ENCODE data around the gene VCAN. TPM values are rescaled to one million over a fixed set of nuclear protein-coding genes. Genes with fewer than 3 reads are reported as not detected.

Gene VCAN
- total and polyA plus RNA-seq, 2 of the 8 experiments (the other 6 are each of a cell fraction or from before 2014, with no cell fraction given), result 146 to 404 TPM

- ChIA-PET CTCF (ENCODE audit: partially characterized antibody) (interaction anchor here (0.9 kb wide), 1 partner anchor 37 kb away, joined by 3 read pairs; no protein-coding TSS in a partner anchor), POLR2A (ENCODE audit: partially characterized antibody) (no interaction called here)
- no peak for FAIRE-seq
- Histone ChIP-seq H2BK15ac (ENCODE audit: low read length) (no peak overlapping the region), H3K23me2 (ENCODE audit: low read depth, low read length) (no peaks in the 10 kb centered on the region), H4K5ac (ENCODE audit: insufficient read length, low read depth, low read length) (no peak overlapping the region), H3K79me1 (ENCODE audit: low read depth, low read length) (no peaks in the 10 kb centered on the region), H3K27me3 (replicated peaks in 1 of 4; ENCODE audit: control insufficient read depth in 3 of 4, extremely low read depth in 1 of 4, insufficient read depth in 3 of 4, low read length in 3 of 4) (no peaks in the 10 kb centered on the region), H2BK5ac (ENCODE audit: low read depth, low read length) (no peak overlapping the region), H3K4me1 (replicated peaks in 1 of 4; ENCODE audit: control insufficient read depth in 3 of 4, insufficient read depth in 4 of 4, low read length in 3 of 4) (no peaks in the 10 kb centered on the region), H3K23ac (ENCODE audit: insufficient read length) (no peak overlapping the region), H3K36me3 (ENCODE audit: control insufficient read depth in 2 of 4, insufficient read depth in 4 of 4, low read length in 3 of 4) (peaks cover 8 to 38% (median 27%) of the 10 kb centered on the region in 4 experiments), H3K14ac (ENCODE audit: insufficient read length) (no peak overlapping the region), H2BK12ac (ENCODE audit: low read depth, low read length) (no peak overlapping the region), H2AFZ (ENCODE audit: low read length) (no peak overlapping the region), H4K8ac (ENCODE audit: extremely low read depth, insufficient read depth, low read length) (no peak overlapping the region), H3K9ac (replicated peaks in 1 of 4; ENCODE audit: extremely low read depth in 1 of 4, low read depth in 3 of 4, low read length in 3 of 4) (no peak overlapping the region), H2BK20ac (ENCODE audit: low read length) (no peak overlapping the region), H3K9me3 (ENCODE audit: insufficient read depth in 2 of 2, low read depth in 1 of 2, low read length in 1 of 2) (peaks cover 5 to 8% of the 10 kb centered on the region in 2 experiments), H2BK120ac (replicated peaks; ENCODE audit: low read depth, low read length) (no peak overlapping the region), H4K91ac (replicated peaks; ENCODE audit: insufficient read length, low read length) (no peak overlapping the region), H3K4ac (replicated peaks; ENCODE audit: insufficient read length, low read depth, low read length) (no peak overlapping the region), H3K27ac (ENCODE audit: low read depth, low read length) (no peak overlapping the region), H3K18ac (ENCODE audit: extremely low read depth, low read length) (no peak overlapping the region), H4K20me1 (replicated peaks in 1 of 2; ENCODE audit: control insufficient read depth in 1 of 2, insufficient read depth in 2 of 2, low read length in 2 of 2) (peaks cover 0 to 3% of the 10 kb centered on the region in 2 experiments), H3K56ac (replicated peaks; ENCODE audit: insufficient read length, low read depth, low read length) (no peak overlapping the region), H3K4me3 (ENCODE audit: extremely low read depth in 1 of 4, insufficient read depth in 2 of 4, low read depth in 3 of 4, low read length in 4 of 4) (no peak overlapping the region), H3K4me2 (ENCODE audit: insufficient read depth in 1 of 2, low read depth in 2 of 2, low read length in 2 of 2) (no peak overlapping the region), H3K79me2 (ENCODE audit: control insufficient read depth in 1 of 2, insufficient read depth in 2 of 2, low read length in 2 of 2) (peaks cover 0 to 9% of the 10 kb centered on the region in 2 experiments; a peak in 2 of 4 replicates), H2AK5ac (ENCODE audit: low read depth, low read length) (no peak overlapping the region)
- WGBS, 2 experiments (ENCODE audit: extremely low coverage in 1 of 2, insufficient coverage in 1 of 2, insufficient read length in 1 of 2, insufficient replicate concordance in 2 of 2, low coverage in 1 of 2, low lambda C conversion rate in 2 of 2, missing lambda C conversion rate in 1 of 2), result 96% methylated on average over 1 of the region's 1 CpG; no CpG with 5 or more reads in 1 of the 2 experiments
- DNase-seq (ENCODE audit: low read depth in 1 of 2, low spot score in 2 of 2), result no peak
- TF ChIP-seq EZH2 (IDR thresholded peaks at IDR 0.05; ENCODE audit: low read depth, low read length, severe bottlenecking), result no peak
- no peak for TF ChIP-seq HDAC6 (IDR thresholded peaks at IDR 0.05; ENCODE audit: low read depth, low read length)
- no peak for TF ChIP-seq SUZ12 (IDR thresholded peaks at IDR 0.05; ENCODE audit: low read length)
- no peak for TF ChIP-seq E2F6 (IDR thresholded peaks at IDR 0.05)
- no peak for TF ChIP-seq KDM4A (IDR thresholded peaks at IDR 0.05; ENCODE audit: low read depth, low read length, severe bottlenecking)
- no peak for TF ChIP-seq RNF2 (IDR thresholded peaks at IDR 0.05; ENCODE audit: borderline replicate concordance, low read depth, low read length, missing control alignments, poor library complexity, severe bottlenecking)
- no peak for TF ChIP-seq POLR2A (IDR thresholded peaks at IDR 0.05; ENCODE audit: control extremely low read depth in 1 of 2, low read depth in 2 of 2, low read length in 2 of 2)
- no peak for TF ChIP-seq EP300 (IDR thresholded peaks at IDR 0.05; ENCODE audit: borderline replicate concordance in 1 of 2, low read depth in 2 of 2, low read length in 2 of 2)
- TF ChIP-seq JUND (IDR thresholded peaks at IDR 0.05; ENCODE audit: low read length), result no peak
- no peak for TF ChIP-seq TAF1 (IDR thresholded peaks at IDR 0.05; ENCODE audit: low read depth, low read length)
- no peak for TF ChIP-seq ASH2L (IDR thresholded peaks at IDR 0.05; ENCODE audit: low read length)
- TF ChIP-seq SP1 (IDR thresholded peaks at IDR 0.05; ENCODE audit: low read depth, low read length), result no peak
- TF ChIP-seq ZNF274 (IDR thresholded peaks at IDR 0.05; ENCODE audit: borderline replicate concordance, extremely low read depth, low read length), result no peak
- no peak for TF ChIP-seq GABPA (IDR thresholded peaks at IDR 0.05; ENCODE audit: borderline replicate concordance, insufficient read depth, low read length)
Measured at GRCh38 chr5:83510260-83510659, 38.7 kb downstream of the VCAN start.

Data from H1 (cell line).